A172 (cell line): Measurements from ENCODE around the gene PID1. TPM values are rescaled to one million over a fixed set of nuclear protein-coding genes. Genes with fewer than 3 reads are reported as not detected.
A peak's percentile ranks its signal among the peaks of the same experiment; 100 is the strongest.

Source experiments
- DNase-seq: peaks from one replicate; pipeline ENCODE4 v3.0.0-alpha.2; 2015; ENCODE audit warnings: low spot score
- total RNA-seq: library from RNA; depleted of rRNA; stranded (reverse); fragments of >200 nt; shearing (Covaris generic); gene quantifications from 2 replicates; pipeline ENCODE4 v1.2.3, GENCODE V29; 2014

Gene PID1
- total RNA-seq, 1 experiment from 2014 or later = 8.1 TPM

DNA sequence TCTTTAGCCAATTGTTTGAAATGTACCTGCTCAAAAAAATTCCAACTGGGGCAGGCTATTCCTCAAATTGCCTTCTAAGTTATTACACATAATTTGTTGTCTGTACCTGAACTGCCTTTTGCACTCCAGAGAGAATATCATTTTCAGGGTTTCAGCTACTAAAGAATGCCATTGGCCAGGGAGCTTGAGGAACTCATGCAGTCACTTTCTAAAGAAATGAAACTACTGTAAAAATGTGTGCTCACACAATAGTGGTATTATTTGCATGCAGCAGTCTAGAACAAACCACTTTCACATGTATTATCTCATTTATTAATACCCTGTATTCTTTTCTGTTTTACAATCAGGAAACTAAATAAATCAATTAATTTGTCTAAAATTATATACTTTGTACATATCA lies 152.2 kb downstream of the PID1 start:
- no peak for DNase-seq

DNA sequence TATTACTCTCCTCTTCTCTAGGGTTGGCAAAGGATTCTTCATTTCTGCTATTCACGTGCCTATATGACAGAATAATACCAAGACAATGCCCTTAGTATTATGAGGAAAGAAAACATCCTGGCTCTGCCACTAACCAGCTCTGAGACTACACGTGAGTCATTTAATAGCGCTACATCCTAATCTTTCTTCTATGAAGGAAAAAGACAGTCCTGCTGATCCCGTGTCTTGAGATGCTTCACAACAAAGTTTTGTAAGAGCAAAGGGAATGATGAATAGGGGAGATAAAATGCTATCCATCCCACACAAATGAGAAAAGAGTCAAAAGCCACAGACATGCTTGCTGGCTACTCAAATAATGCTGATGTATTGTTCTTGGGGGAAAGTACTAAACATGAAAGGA lies 152.8 kb downstream of the PID1 start:
- DNase-seq = no peak

DNA sequence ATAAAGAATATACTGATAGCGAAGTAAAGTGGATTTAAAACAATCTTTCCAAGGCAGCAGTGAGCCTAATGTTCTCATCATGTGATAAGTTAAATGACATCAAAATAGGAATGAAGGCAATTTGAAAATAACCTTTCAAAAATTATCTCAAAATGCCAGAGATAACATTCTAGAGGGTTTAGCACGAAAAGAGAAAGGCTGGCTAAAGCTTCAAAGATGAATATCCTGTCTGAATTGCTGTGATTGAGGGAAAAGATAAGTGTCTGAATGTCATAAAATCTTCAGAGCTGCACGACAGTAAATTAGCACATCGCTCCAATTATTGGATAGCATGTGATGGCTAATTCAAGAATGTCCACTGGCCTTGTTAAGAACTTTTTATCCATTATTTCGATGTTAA lies 159.3 kb downstream of the PID1 start:
- no peak for DNase-seq

- no peak for DNase-seq
These were observed 161.9 kb downstream of the PID1 start for GRCh38 chr2:229109195-229109594.

GRCh38 chr2:229107601-229108000 lies 163.5 kb downstream of the PID1 start:
- no peak for DNase-seq

- DNase-seq = no peak
These were observed 166.1 kb downstream of the PID1 start for GRCh38 chr2:229104974-229105387.

DNA sequence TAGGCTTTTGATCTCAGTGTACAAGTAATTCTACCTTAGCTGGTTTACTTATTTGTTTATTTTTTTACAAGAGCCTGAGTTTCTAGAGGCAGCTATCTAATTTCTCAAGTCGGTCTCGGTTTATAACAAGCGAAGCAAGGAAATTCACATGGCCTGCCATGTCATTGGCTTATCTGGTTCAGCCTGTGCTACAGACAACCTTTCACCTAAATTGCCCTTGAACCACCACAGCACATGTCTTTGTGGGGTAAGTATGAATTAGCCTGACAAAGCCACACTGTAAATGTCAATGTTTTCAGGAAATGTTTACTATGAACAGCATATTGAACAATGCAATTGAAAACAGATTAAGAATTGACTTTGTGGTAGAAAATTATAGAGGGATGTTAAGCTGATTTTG lies 167.1 kb downstream of the PID1 start:
- DNase-seq = no peak

GRCh38 chr2:229101314-229101713 lies 169.8 kb downstream of the PID1 start:
- DNase-seq = no peak

DNA sequence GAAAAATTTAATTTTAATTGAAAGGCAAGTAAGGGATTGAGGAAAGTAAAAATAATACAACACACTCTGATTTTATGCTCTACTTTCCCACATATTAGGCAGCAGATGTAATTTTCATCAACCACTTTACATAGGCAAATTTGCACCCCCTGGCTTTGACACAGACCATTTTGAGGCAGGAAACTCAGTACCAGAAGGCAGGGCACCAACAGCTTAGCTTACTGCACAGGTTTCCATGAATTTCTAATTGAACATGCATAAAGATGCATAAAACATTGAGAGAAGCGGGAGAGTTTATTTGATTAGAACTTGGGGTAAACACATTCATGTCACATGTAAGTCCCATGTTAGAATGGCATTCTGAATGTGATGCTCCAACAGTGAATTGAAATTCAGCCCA lies 171.9 kb downstream of the PID1 start:
- no peak for DNase-seq

DNA sequence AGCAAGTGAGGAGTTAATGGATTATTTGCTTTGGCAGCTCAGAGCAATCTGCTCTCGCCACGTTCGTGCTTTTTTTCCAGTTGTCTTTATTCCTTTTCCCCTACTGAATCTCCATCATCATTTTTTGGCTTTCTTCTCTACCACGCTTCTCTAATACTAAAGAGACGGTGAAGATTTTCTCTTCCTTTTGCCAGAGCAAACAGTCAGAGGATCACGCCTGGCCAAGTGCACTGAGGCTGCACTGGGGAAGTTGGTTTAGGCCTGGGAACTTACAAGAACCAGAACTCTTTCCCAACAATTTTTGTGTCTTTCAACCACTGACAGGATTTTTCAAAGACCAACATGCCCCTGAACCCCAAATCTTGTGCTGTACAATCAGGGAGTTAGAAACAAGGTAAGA lies 172.3 kb downstream of the PID1 start:
- DNase-seq = no peak

DNA sequence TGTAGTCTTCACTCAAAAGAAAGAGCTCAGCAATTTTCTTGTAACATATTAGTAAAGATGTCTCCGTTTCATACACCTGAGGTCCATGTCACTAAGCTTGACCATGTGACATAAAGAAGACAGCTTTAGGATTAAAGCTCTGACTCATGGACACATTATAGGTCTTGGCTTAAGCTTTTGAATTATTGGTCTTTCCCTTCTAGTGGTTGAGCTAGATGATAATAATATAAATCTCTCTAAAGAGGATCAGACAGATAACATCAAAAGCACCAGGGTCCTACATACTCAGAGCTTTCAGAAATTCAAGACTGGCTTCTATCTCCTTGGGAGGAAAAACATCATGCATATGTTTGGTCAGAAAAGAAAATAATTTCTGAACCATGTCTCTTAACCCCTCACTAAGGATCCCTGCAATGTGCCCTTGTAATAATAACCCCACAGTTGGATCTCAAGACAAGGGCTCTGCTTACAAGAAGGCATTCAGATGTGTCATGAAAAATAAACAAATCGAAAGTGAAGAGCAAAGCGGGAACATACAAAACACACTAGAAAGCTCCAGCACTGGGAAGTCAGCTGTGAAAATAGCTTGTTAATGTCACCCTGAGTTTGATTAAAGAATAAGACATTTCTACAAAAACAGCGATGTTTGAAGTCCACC lies 174.5 kb downstream of the PID1 start:
- peak; percentile 15 for DNase-seq

DNA sequence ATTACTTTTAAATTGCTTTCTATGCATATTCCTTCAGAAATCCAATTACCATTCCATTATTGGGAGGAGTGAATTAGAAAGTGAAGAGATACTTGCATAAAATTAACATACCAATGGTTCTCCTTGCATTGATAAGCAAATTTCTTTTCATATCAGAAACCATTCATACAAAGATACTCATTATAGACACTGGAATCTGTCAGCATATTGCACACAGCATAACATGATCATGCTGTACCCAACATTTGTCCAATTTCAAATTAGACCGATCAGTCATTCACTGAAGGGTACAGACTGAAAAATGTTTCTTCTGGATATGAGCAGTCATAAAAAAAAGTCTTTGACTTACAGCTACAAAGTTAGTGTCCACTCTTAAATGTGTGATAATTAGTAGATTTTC lies 175.6 kb downstream of the PID1 start:
- no peak for DNase-seq

- peak; percentile 47 for DNase-seq
These were observed 180.9 kb downstream of the PID1 start for GRCh38 chr2:229090225-229090624.

DNA sequence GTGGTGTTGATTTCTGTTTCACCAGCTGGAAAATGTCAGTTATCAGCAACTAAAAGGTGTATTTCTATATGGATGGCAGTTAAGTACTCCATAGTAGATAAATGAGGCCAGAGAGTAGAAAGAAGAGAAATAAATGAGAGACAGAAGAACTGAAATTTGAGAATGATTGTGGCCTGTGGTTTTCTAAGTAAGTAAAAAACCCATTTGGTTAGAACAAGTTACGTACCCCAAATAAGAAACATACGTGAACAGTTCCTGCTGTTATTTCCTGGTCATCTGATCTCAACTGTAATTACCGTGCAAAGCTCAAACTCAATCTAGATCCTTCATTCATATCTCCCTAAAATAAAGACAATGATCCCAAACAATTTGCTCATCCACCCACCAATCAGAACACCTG lies 181.3 kb downstream of the PID1 start:
- no peak for DNase-seq

GRCh38 chr2:229088966-229089700 lies 182.0 kb downstream of the PID1 start:
- DNase-seq = no peak

GRCh38 chr2:229088517-229088913 lies 182.6 kb downstream of the PID1 start:
- DNase-seq = no peak

- DNase-seq = no peak
These were observed 183.1 kb downstream of the PID1 start for GRCh38 chr2:229087843-229088516.

- no peak for DNase-seq
These were observed 183.8 kb downstream of the PID1 start for GRCh38 chr2:229087267-229087666.

- no peak for DNase-seq
These were observed 185.6 kb downstream of the PID1 start for GRCh38 chr2:229085439-229085838.

DNA sequence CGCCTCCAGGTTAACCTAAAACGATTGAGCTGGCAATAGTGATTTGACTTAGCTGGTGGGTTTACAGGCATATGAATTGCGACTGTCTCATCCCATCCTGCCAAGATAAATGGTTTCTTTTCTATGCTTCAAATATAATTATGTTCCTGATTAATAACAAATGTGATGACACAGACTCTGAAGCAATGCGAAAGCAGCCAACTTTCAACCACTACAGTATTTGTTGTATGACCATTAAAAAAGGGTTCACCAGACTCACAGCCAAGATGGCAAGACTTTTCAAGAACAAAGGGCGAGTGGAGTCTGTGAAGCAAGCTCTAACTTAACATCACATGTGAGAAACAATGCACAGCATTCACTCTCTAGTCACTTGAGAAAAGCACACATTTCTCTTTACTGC lies 186.6 kb downstream of the PID1 start:
- DNase-seq = no peak

- DNase-seq = no peak
These were observed 187.3 kb downstream of the PID1 start for GRCh38 chr2:229083606-229084340.

DNA sequence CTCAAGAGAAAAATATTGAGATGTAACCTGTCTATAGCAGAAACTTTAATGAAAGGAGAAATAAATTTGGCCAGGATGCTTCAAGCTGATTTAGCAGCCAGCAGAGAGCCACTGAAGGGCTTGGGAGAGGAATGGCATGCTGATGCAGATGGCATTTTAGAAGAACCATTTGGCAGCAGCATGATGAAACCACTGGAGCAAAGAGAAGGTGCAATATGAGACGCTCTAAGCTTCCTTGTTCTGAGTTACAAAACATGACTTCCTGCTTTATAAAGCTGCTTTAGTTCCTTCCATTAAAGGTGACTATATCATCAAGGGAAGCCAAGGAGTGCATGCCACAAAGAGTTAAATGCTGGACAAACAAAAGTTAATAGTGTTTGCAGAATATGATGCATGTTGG lies 189.7 kb downstream of the PID1 start:
- DNase-seq = no peak
